Activated CD4-positive, CD25-positive, alpha-beta regulatory T cell treated with anti-CD3 and anti-CD28 coated beads, Interleukin-2, amount 50 U/mL, for 72 hours (primary cell): Measurements from ENCODE around the gene SEMA3D.

Experiments
- DNase-seq: peaks from one replicate; pipeline ENCODE4 v3.0.0; 2021

The SEMA3D gene

DNA sequence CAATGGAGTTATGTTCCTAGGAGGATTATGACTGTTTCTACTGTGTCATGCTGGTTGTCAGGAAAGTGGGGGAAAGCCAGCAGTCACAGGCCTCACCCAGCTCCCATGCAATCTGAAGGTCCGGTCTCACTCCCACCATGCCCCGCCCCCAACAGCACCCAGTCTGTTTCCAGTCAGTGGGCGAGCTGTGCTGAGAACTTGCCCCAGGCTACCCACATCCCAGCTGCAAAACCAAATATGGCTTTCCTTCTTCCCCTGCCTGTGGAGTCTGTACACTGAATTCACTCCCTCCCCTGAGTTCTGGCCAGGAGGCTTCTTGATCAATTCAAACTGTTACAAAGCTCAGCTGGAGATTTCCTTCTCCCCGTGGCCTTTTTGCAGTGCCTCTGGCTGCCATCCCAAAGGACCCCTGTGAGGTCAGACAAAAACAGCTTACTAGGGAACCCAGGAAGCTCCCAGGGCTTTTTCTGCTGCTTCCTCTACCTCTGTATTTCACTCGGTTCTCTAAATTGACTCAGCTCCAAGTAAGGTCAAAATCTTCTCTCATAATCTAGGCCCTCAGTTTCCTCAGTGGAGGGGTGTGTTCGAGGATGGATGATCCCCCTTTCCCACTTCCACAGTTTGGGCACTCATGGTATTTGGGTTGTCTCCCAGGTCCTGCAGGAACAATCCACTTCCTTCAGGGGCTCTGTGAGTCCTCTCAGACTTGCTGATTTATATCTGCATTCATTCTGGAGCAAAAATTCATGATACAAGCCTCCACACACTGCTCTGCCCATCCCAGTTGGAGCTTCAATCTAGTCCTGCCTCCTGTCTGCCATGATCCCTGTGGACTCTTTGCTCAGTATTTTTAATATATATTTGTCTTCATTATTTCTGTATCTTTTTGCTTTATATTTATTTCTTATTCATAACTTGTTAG, 205.5 kb downstream of the SEMA3D start:
- no peak for DNase-seq

DNA sequence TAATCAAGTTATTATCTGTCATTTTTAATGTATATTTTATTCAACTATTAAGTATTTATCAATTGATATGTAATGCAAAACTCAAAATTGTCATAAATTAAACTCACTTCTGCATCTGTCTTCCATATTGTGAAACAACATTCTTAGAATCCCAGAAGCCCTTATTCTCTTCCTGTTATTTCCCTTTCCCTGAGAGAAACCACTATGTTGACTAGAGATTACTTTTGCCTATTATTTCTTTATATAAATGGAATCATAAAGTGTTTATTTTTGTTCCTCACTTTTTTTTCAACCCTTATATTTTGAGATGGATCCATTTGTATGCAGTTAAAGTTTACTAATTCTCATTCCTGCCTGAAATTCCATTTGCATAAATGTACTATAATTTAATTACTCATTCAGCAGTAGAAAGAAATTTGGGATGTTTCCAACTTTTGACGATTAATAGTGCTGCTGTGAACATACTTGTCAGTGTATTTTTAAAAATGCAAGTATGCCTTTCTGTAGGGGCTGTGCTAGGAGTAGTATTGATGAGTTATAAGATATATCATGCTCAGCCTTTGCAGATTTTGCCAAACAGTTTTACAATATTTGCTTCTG, 211.2 kb downstream of the SEMA3D start:
- no peak for DNase-seq

DNA sequence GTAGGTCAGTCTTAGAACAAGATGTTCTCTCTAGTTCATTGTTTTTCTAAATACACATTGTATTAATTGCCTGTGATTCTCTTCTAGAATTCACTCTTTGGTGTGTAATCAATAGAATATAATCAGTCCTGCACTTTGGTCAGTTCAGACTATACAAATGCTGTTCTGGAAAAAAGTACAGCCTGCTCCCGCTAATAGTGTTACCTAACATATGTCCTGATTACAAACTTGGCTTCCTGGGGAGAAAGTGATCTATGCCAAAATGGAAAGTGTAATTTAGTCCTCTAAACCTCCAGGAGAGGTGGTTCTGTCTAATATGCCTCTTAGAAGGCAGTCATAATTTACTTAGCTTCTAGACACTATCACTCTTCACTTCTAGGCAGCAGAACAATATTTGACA, 215.5 kb downstream of the SEMA3D start:
- no peak for DNase-seq

DNA sequence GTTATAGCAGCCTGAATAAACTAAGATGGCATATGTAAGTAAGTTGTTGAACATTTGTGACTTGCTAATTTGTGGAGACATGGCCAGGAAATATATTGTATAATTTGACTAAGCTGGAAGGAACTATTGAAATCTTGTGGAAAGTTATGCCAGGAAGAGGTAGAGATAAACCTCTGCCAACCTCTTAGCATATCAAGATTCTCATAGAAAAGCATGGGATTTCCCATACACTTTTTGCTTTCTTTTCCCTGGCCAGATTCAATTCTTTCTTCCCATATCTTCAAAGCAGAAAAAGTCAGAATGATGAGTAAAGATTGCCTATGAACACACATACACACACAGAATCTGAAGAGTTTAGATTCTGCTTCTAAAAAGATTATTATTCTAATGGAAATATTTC, 216.2 kb downstream of the SEMA3D start:
- DNase-seq, result no peak

DNA sequence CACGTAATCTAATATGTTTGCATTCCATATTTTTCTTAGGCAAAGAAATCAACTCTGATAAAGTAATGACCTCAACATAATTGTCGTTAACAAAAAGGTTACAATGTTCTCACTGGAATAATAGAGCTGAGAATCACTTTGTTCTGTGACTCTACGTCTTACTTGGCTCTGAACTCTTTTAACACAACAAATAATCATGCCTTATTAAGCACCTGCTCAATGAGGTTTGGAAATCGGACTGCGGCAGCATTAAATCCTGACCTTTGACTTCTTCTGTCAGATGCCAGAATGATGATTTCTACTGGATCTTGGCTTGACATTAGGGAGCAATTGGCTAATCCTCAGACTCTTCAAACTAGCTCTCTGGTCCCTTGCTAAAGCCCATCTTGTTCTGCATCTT, 233.6 kb downstream of the SEMA3D start:
- DNase-seq, result no peak

DNA sequence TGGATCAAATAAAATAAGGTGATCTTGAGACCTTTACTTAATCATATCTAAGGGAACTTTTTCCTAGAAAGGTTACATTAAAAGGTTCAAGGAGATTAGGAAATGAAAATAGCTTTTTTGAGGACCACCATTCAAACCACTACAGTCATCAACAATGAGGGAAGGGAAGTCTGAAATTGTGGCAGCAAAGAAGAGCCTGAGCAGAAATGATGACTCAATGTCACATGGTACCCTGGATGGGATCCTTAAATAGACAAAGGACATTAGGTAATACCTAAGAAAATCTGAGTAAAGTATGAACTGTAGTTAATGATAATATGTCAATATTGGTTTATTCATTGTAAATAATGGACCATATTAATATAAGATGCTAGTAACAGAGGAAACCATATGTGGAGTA, 236.0 kb downstream of the SEMA3D start:
- DNase-seq, result no peak

DNA sequence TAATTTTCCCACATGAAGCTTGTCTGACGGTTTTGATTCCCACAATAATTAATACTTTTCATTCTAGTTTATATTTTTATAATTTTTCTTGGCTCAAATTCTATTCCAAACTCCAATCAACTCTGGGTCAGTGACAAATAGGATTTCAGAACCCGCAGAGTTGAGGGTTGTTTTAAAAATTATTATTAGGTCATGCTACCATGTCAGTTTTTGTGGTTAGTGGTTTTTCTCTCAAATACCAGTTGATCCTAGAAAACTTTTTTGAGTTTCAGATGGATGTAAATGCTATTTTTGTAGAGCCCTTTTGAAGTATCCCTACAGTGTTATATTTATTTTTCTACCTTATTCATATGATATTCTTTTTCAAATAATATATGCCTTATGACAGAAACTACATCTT, 237.4 kb downstream of the SEMA3D start:
- no peak for DNase-seq

DNA sequence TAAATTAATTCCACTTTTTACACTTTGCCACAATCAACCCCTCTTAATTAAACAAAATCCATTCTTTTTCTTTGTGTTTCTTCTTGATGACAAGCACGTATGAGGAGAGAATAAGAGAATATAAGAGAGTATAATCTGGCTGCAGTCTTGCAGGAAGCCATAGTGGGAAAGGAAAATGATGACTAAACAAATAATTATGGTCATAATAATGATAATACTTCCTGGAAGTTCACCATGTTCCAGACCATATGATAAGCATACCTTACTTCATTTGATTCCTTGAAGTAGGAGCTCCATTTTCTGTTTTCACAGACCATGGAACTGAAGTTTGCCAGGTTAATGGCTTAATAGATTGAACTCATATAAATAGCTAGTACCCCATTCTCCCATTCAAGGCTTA, 237.8 kb downstream of the SEMA3D start:
- no peak for DNase-seq

DNA sequence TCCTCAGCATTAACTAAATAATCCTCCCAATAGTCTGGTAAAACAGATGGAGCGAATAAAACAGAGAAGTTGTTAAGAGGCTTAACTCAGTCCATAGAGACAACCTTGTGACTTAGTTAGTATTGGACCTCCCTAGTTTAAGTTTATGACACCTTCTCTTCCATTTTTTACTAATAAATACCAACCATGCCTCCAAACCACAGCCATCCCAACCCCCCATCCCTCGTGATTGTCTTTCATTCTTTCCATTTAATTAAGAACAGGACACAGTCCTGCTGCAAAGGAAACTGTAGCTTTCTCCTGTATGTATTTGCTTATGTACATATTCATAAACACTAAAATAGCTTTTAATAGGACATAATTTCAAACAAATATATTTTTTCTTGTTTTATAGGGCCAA, 238.2 kb downstream of the SEMA3D start:
- DNase-seq, result no peak

DNA sequence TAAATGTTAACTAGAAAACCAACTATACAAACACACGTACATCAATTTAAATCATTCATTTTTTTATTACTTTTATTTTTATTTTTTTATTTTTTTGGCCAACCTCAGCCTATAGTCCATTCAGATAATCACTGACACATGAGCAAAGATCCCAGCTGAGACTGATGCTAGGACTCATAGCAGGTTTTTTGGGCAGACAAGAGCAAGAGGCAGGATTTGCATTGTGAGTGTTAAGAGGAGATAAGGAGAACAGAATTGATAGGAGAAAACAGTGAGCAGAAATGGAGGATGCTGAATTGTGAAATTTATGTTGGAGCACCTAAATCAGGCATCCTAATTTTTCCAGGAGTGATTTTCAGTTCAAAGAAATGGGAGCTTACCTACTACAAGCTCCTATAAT, 240.3 kb downstream of the SEMA3D start:
- no peak for DNase-seq
